Mucosa of stomach (tissue), 1 donor: ENCODE measurements around the gene TSHZ2.

Experiments
- H3K27me3 ChIP-seq: one replicate; pipeline ENCODE4 v1.7.0; 2013; ENCODE audit warnings: mild to moderate bottlenecking, low read length; ENCODE audit not compliant: control insufficient read depth, insufficient read depth
- H3K36me3 ChIP-seq: one replicate; pipeline ENCODE4 v1.7.0; 2013; ENCODE audit warnings: low read length; ENCODE audit not compliant: control insufficient read depth, insufficient read depth
- H3K4me1 ChIP-seq: one replicate; pipeline ENCODE4 v1.7.0; 2013; ENCODE audit warnings: mild to moderate bottlenecking, low read length; ENCODE audit not compliant: control insufficient read depth, insufficient read depth
- H3K4me3 ChIP-seq: one replicate; pipeline ENCODE4 v1.7.0; 2013; ENCODE audit warnings: low read length
- H3K9ac ChIP-seq: one replicate; pipeline ENCODE4 v1.7.0; 2013; ENCODE audit warnings: mild to moderate bottlenecking, low read length, moderate library complexity
- H3K9me3 ChIP-seq: one replicate; pipeline ENCODE4 v1.7.0; 2013; ENCODE audit warnings: mild to moderate bottlenecking, low read length, moderate library complexity; ENCODE audit not compliant: control insufficient read depth
- donor health status: Pancreatic carcinoma.

Gene TSHZ2

GRCh38 chr20:53040693-53041589, 68.8 kb downstream of the TSHZ2 start:
- no peak overlapping the region for H3K4me3 ChIP-seq
- H3K4me1 ChIP-seq: no peaks in the 10 kb centered on the region
- no peaks in the 10 kb centered on the region for H3K27me3 ChIP-seq
- H3K36me3 ChIP-seq: no peaks in the 10 kb centered on the region
- H3K9ac ChIP-seq: no peak overlapping the region
- H3K9me3 ChIP-seq: no peaks in the 10 kb centered on the region

- Histone ChIP-seq H3K9ac (no peak overlapping the region), H3K4me1 (no peaks in the 10 kb centered on the region), H3K9me3 (no peaks in the 10 kb centered on the region), H3K4me3 (no peak overlapping the region), H3K27me3 (no peaks in the 10 kb centered on the region), H3K36me3 (no peaks in the 10 kb centered on the region)
These were observed 70.4 kb downstream of the TSHZ2 start for GRCh38 chr20:53042521-53042920.

GRCh38 chr20:53044296-53044695, 72.1 kb downstream of the TSHZ2 start:
- no peak overlapping the region for H3K4me3 ChIP-seq

GRCh38 chr20:53045941-53046340, 73.8 kb downstream of the TSHZ2 start:
- no peak overlapping the region for H3K9ac ChIP-seq
- no peak overlapping the region for H3K4me3 ChIP-seq
- H3K36me3 ChIP-seq: no peaks in the 10 kb centered on the region
- no peaks in the 10 kb centered on the region for H3K9me3 ChIP-seq
- H3K27me3 ChIP-seq: no peaks in the 10 kb centered on the region
- H3K4me1 ChIP-seq: no peaks in the 10 kb centered on the region

More at GRCh38 chr20:53044296-53044695, 72.1 kb downstream of the TSHZ2 start:
- no peaks in the 10 kb centered on the region for H3K4me1 ChIP-seq
- no peak overlapping the region for H3K9ac ChIP-seq
- H3K9me3 ChIP-seq: no peaks in the 10 kb centered on the region
- H3K27me3 ChIP-seq: no peaks in the 10 kb centered on the region
- H3K36me3 ChIP-seq: no peaks in the 10 kb centered on the region

- H3K9ac ChIP-seq: no peak overlapping the region
- H3K36me3 ChIP-seq: no peaks in the 10 kb centered on the region
- H3K4me3 ChIP-seq: no peak overlapping the region
- no peaks in the 10 kb centered on the region for H3K27me3 ChIP-seq
- H3K4me1 ChIP-seq: no peaks in the 10 kb centered on the region
- H3K9me3 ChIP-seq: no peaks in the 10 kb centered on the region
These were observed 75.0 kb downstream of the TSHZ2 start for GRCh38 chr20:53047203-53047602.

GRCh38 chr20:53048387-53048786, 76.2 kb downstream of the TSHZ2 start:
- Histone ChIP-seq H3K27me3 (no peaks in the 10 kb centered on the region), H3K4me1 (no peaks in the 10 kb centered on the region), H3K9me3 (no peaks in the 10 kb centered on the region), H3K9ac (no peak overlapping the region), H3K36me3 (no peaks in the 10 kb centered on the region), H3K4me3 (no peak overlapping the region)

GRCh38 chr20:53050338-53050737, 78.2 kb downstream of the TSHZ2 start:
- no peaks in the 10 kb centered on the region for H3K36me3 ChIP-seq
- H3K9me3 ChIP-seq: no peaks in the 10 kb centered on the region
- H3K9ac ChIP-seq: no peak overlapping the region
- H3K4me3 ChIP-seq: no peak overlapping the region
- H3K4me1 ChIP-seq: no peaks in the 10 kb centered on the region
- no peaks in the 10 kb centered on the region for H3K27me3 ChIP-seq

- Histone ChIP-seq H3K36me3 (no peaks in the 10 kb centered on the region), H3K4me3 (no peak overlapping the region), H3K9me3 (no peaks in the 10 kb centered on the region), H3K4me1 (peaks cover 13% of the 10 kb centered on the region), H3K9ac (no peak overlapping the region), H3K27me3 (no peaks in the 10 kb centered on the region)
These were observed 80.2 kb downstream of the TSHZ2 start for GRCh38 chr20:53052380-53052779.

- Histone ChIP-seq H3K4me3 (no peak overlapping the region), H3K9me3 (no peaks in the 10 kb centered on the region), H3K27me3 (no peaks in the 10 kb centered on the region)
These were observed 81.4 kb downstream of the TSHZ2 start for GRCh38 chr20:53053595-53053994.

GRCh38 chr20:53055367-53056067, 83.4 kb downstream of the TSHZ2 start:
- no peaks in the 10 kb centered on the region for H3K27me3 ChIP-seq
- H3K36me3 ChIP-seq: no peaks in the 10 kb centered on the region
- peaks cover 13% of the 10 kb centered on the region for H3K4me1 ChIP-seq

More at GRCh38 chr20:53053595-53053994, 81.4 kb downstream of the TSHZ2 start:
- no peak overlapping the region for H3K9ac ChIP-seq
- peaks cover 13% of the 10 kb centered on the region for H3K4me1 ChIP-seq
- H3K36me3 ChIP-seq: no peaks in the 10 kb centered on the region

GRCh38 chr20:53057579-53057978, 85.4 kb downstream of the TSHZ2 start:
- Histone ChIP-seq H3K9ac (no peak overlapping the region), H3K27me3 (no peaks in the 10 kb centered on the region), H3K36me3 (no peaks in the 10 kb centered on the region), H3K9me3 (no peaks in the 10 kb centered on the region), H3K4me3 (no peak overlapping the region), H3K4me1 (peaks cover 17% of the 10 kb centered on the region)

More at GRCh38 chr20:53055367-53056067, 83.4 kb downstream of the TSHZ2 start:
- Histone ChIP-seq H3K9me3 (no peaks in the 10 kb centered on the region), H3K9ac (no peak overlapping the region), H3K4me3 (no peak overlapping the region)

GRCh38 chr20:53059848-53060247, 87.7 kb downstream of the TSHZ2 start:
- Histone ChIP-seq H3K4me1 (peaks cover 17% of the 10 kb centered on the region), H3K9me3 (no peaks in the 10 kb centered on the region), H3K36me3 (no peaks in the 10 kb centered on the region), H3K27me3 (no peaks in the 10 kb centered on the region), H3K4me3 (no peak overlapping the region), H3K9ac (no peak overlapping the region)
